ENCODE results near the gene NFIA. TPM values are rescaled to one million over a fixed set of nuclear protein-coding genes. Genes with fewer than 3 reads are reported as not detected.

NFIA gene
- total and polyA plus RNA-seq, 2 of the 13 experiments (the other 11 are each of a cell fraction or from before 2014, with no cell fraction given), result 14.7 to 28.5 TPM

DNA sequence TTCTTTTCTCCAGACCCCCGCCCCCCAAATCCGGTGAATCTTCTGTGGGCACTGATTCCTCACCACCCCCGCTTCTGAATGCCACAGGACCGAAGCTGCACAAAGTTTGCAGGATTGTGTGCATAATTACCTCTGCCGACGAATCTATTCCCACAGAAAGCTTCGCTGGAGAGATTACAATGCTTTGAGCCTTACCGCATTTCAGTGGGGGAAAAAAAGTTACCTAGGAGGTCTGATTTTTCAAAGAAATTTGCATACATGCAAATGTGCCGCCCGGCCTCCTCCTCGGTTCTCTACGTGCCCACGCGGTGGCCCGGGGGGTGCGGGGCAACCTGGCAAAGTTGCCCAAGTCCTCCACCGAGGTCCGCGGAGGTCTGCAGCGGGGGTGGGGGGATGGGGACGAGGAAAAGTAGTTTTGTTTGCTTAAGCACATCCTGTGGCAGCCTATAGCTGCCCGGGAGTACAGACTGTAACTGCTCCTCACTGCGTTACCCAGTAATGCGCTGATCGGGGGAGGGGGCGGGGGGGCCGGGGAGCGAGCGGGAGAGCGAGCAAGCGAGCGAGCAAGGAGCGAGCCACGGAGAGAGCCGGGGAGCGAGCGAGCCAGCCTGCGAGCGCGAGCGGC lies 563 bp upstream of the NFIA start (continued):
- TF ChIP-seq AFF4 (CRISPR knock-in tag; IDR thresholded peaks at IDR 0.05), result no peak
- no peak for TF ChIP-seq ZBTB33 (CRISPR knock-in tag; IDR thresholded peaks at IDR 0.05)

DNA sequence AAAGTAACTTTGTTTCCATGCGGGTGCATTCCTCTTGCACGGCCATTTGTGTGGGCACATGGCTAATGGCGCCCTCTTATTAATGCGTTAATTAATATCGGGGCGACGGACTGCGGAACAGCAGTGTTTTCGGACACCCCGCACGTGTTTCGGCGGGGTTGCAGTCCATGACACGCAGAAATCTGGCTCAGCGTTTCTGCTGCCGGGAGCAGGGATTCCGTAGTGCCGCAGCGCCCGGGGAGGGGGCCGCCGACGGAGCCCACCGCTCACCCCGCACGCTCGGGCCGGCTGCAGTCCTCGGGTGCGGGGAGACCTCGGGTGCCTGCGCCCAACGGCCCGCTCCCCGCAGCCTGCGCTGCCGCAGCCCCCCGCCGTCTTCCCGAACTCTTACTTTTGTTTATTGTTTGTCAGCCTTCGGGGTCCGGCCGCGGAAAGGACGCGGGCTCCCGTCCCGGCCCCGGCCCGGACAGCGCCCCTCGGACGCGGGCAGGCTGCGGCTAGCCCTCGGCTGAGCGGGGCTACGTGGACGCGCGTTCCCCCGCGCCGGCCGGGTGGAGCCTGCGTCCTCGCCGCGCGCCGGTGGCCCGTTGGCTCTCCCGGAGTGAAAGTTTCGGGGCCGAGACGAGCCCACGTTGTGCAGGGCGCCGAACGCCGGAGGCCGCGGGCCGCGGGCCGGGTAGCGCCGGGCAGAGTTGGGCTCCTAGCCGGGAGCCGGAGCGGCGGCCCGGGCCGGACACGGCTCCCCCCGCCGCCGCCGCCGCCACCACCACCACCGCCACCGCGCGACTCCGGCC lies 849 bp downstream of the NFIA start:
- BruUV-seq (replicated peaks), result no TSS peak
- CTCF ChIA-PET (ENCODE audit: low intra/inter-chr PET ratio, low total read pairs), result no interaction called here
- TF ChIP-seq ZNF44 (CRISPR knock-in tag; IDR thresholded peaks at IDR 0.05) (no peak), SALL1 (CRISPR knock-in tag; IDR thresholded peaks at IDR 0.05) (peak; percentile 37; the same call in 1 of the 2 replicates), ZNF234 (CRISPR knock-in tag; conservative IDR thresholded peaks at IDR 0.05) (no peak), IKZF1 (IDR thresholded peaks at IDR 0.05) (no peak), GATAD2A (CRISPR knock-in tag; IDR thresholded peaks at IDR 0.05) (no peak), ZNF232 (CRISPR knock-in tag; IDR thresholded peaks at IDR 0.05; ENCODE audit: borderline replicate concordance) (no peak), RBM22 (optimal IDR thresholded peaks at IDR 0.05; ENCODE audit: low read length) (no peak), ZNF441 (CRISPR knock-in tag; IDR thresholded peaks at IDR 0.05; ENCODE audit: borderline replicate concordance) (peak; percentile 48; the same call in 1 of the 2 replicates), ZNF770 (CRISPR knock-in tag; IDR thresholded peaks at IDR 0.05) (0 out of 2 replicates have a peak, but pooled peaks have one; percentile 24)

More for the DNA sequence above, 849 bp downstream of the NFIA start:
- Histone ChIP-seq H3K27me3 (ENCODE audit: control insufficient read depth in 1 of 2, insufficient read depth in 2 of 2, low read length in 2 of 2) (no peaks in the 10 kb centered on the region; a peak in 1 of 5 replicates), H3K4me1 (ENCODE audit: insufficient read depth, low read length) (peaks cover 64% of the 10 kb centered on the region), H3K9ac (ENCODE audit: insufficient read depth, low read depth, low read length) (peak overlapping the region; percentile 92), H3K9me3 (ENCODE audit: low read length) (no peaks in the 10 kb centered on the region), H3K79me2 (ENCODE audit: insufficient read depth, low read length) (peaks cover 72% of the 10 kb centered on the region), H3K4me3 (replicated peaks in 1 of 3; ENCODE audit: insufficient read depth in 1 of 3, low read depth in 2 of 3, low read length in 3 of 3) (peak overlapping the region; percentile 83 to 96 (median 86)), H2AFZ (ENCODE audit: low read length) (no peak overlapping the region), H4K20me1 (ENCODE audit: insufficient read depth, low read length) (peaks cover 18% of the 10 kb centered on the region; the same call in 1 of the 2 replicates), H3K4me2 (ENCODE audit: low read depth, low read length) (peak overlapping the region; percentile 81), H3K36me3 (replicated peaks in 1 of 2; ENCODE audit: control insufficient read depth in 1 of 2, insufficient read depth in 2 of 2, low read length in 2 of 2) (peaks cover under 1 to 1% of the 10 kb centered on the region in 2 experiments; a peak in 1 of 5 replicates), H3K27ac (ENCODE audit: extremely low read length, insufficient read depth, low read length) (peak overlapping the region; percentile 95)
- in situ Hi-C loops (cut with HindIII; ENCODE audit: extremely low pct_ligation_motif_present, low pct_unique_long_range_greater_than_20kb) (no loop called here), intact Hi-C loops (cut with micrococcal nuclease; ENCODE audit: unreplicated experiment) (loop anchor here (2.0 to 10.0 kb wide), 2 partner anchors 102 to 142 kb away; no protein-coding TSS in a partner anchor)
- WGBS (ENCODE audit: low lambda C conversion rate), result 0% methylated on average over 2 of the region's 105 CpGs
- peak; percentile 11; the same call in 2 of the 3 replicates for ATAC-seq
- FAIRE-seq, result no peak
- POLR2A ChIA-PET, result interaction anchor here (0.6 to 1.9 kb wide), 16 partner anchors 11 to 184 kb away, joined by 3 to 11 read pairs (median 4); no protein-coding TSS in a partner anchor
- DNase-seq (ENCODE audit: low spot score), result no peak
